HEK293 (cell line): ENCODE measurements around the gene TCF7L2.

Experiments used
- CTCF ChIA-PET: fragments of 350-600 bp; formaldehyde crosslinking; extraction: SDS; loops from one replicate; lab custom pipeline; 2021; ENCODE audit warnings: antibody characterized with exemption; lab: Yijun Ruan, JAX
- POLR2A ChIA-PET: fragments of 300-600 bp; formaldehyde crosslinking; extraction: SDS; loops from one replicate; lab custom pipeline; 2020; ENCODE audit warnings: antibody characterized with exemption, inconsistent platforms; lab: Yijun Ruan, JAX
- H3K27ac ChIP-seq: fragments of 200-500 bp; sonication (Bioruptor generic); 2 replicates; pipeline ENCODE4 v1.5.1; 2014; ENCODE audit warnings: low read depth, low read length, control low read depth, inconsistent platforms; ENCODE audit errors: extremely low read depth
- H3K36me3 ChIP-seq, 2 experiments: fragments of 200-500 bp in 1 of 2; sonication (Bioruptor generic) in 1 of 2; 1 replicate in 1 of 2; 2 replicates in 1 of 2; pipeline ENCODE4 v1.5.1; 2014 to 2017; ENCODE audit warnings: inconsistent platforms in 2 of 2, low read length in 2 of 2; ENCODE audit not compliant: control insufficient read depth in 2 of 2, insufficient read depth in 1 of 2
- H3K4me1 ChIP-seq: fragments of 200-500 bp; sonication (Bioruptor generic); 2 replicates; pipeline ENCODE4 v1.5.1; 2014; ENCODE audit warnings: mild to moderate bottlenecking, low read length, inconsistent platforms; ENCODE audit not compliant: control insufficient read depth, insufficient read depth
- H3K4me3 ChIP-seq: 2 replicates; pipeline ENCODE4 v1.5.1; 2011; ENCODE audit warnings: low read depth, mild to moderate bottlenecking, control low read depth, low read length, moderate library complexity
- H3K9me3 ChIP-seq: fragments of 200-500 bp; sonication (Bioruptor generic); 2 replicates; pipeline ENCODE4 v1.5.1; 2014; ENCODE audit warnings: low read depth, low read length, inconsistent platforms; ENCODE audit not compliant: control insufficient read depth, insufficient read depth
- EGR2 ChIP-seq: fragments of 450-650 bp; formaldehyde crosslinking; IDR thresholded peaks from 2 replicates; pipeline ENCODE4 v1.5.1; 2016; ENCODE audit warnings: low read depth, missing biosample characterization, missing genetic modification characterization
- GLI2 ChIP-seq: fragments of 450-650 bp; formaldehyde crosslinking; IDR thresholded peaks from 2 replicates; pipeline ENCODE4; 2017; ENCODE audit warnings: missing biosample characterization, missing genetic modification characterization, low read depth, borderline replicate concordance
- HIC1 ChIP-seq: fragments of 450-650 bp; formaldehyde crosslinking; IDR thresholded peaks from 2 replicates; pipeline ENCODE4 v1.5.1; 2016; ENCODE audit warnings: missing biosample characterization, missing genetic modification characterization
- IKZF3 ChIP-seq: fragments of 450-650 bp; IDR thresholded peaks from 2 replicates; pipeline ENCODE4 v1.5.0; 2018; ENCODE audit warnings: missing biosample characterization, mild to moderate bottlenecking, missing genetic modification characterization, moderate library complexity
- INSM2 ChIP-seq: fragments of 450-650 bp; formaldehyde crosslinking; IDR thresholded peaks from 2 replicates; pipeline ENCODE4 v1.5.1; 2016; ENCODE audit warnings: missing biosample characterization, missing genetic modification characterization
- PATZ1 ChIP-seq: fragments of 450-650 bp; formaldehyde crosslinking; IDR thresholded peaks from 2 replicates; pipeline ENCODE4 v1.5.1; 2016; ENCODE audit warnings: missing biosample characterization, missing genetic modification characterization
- TSHZ1 ChIP-seq: fragments of 450-650 bp; formaldehyde crosslinking; IDR thresholded peaks from 2 replicates; pipeline ENCODE4 v1.5.1; 2016; ENCODE audit warnings: missing biosample characterization, missing genetic modification characterization, borderline replicate concordance
- ZBTB26 ChIP-seq: fragments of 450-650 bp; formaldehyde crosslinking; optimal IDR thresholded peaks from 2 replicates; pipeline ENCODE3; 2016; ENCODE audit warnings: missing biosample characterization, mild to moderate bottlenecking, missing genetic modification characterization
- ZBTB48 ChIP-seq: fragments of 450-650 bp; formaldehyde crosslinking; IDR thresholded peaks from 2 replicates; pipeline ENCODE4 v1.5.1; 2016; ENCODE audit warnings: missing biosample characterization, missing genetic modification characterization
- ZFP69B ChIP-seq: fragments of 450-650 bp; formaldehyde crosslinking; IDR thresholded peaks from 2 replicates; pipeline ENCODE4 v1.5.1; 2016; ENCODE audit warnings: missing biosample characterization, missing genetic modification characterization
- ZNF16 ChIP-seq: fragments of 450-650 bp; formaldehyde crosslinking; IDR thresholded peaks from 2 replicates; pipeline ENCODE4 v1.5.1; 2016; ENCODE audit warnings: low read depth, missing biosample characterization, missing genetic modification characterization
- ZNF513 ChIP-seq: fragments of 450-650 bp; IDR thresholded peaks from 2 replicates; pipeline ENCODE4 v1.5.1; 2018; ENCODE audit warnings: missing biosample characterization, missing genetic modification characterization
- ZNF548 ChIP-seq: fragments of 450-650 bp; formaldehyde crosslinking; IDR thresholded peaks from 2 replicates; pipeline ENCODE4 v1.5.1; 2016; ENCODE audit warnings: missing biosample characterization, missing genetic modification characterization
- ZNF549 ChIP-seq: fragments of 450-650 bp; IDR thresholded peaks from 2 replicates; pipeline ENCODE4 v1.5.1; 2018; ENCODE audit warnings: missing biosample characterization, missing genetic modification characterization, mild to moderate bottlenecking, inconsistent platforms, moderate library complexity
- ZNF571 ChIP-seq: fragments of 450-650 bp; formaldehyde crosslinking; IDR thresholded peaks from 2 replicates; pipeline ENCODE4 v1.5.0; 2017; ENCODE audit warnings: missing biosample characterization, missing genetic modification characterization
- ZNF600 ChIP-seq: fragments of 450-650 bp; formaldehyde crosslinking; IDR thresholded peaks from 2 replicates; pipeline ENCODE4 v1.5.1; 2016; ENCODE audit warnings: missing biosample characterization, missing genetic modification characterization
- ZNF639 ChIP-seq: fragments of 450-650 bp; formaldehyde crosslinking; IDR thresholded peaks from 2 replicates; pipeline ENCODE4 v1.5.1; 2016; ENCODE audit warnings: missing biosample characterization, missing genetic modification characterization
- ZNF670 ChIP-seq: fragments of 450-650 bp; formaldehyde crosslinking; IDR thresholded peaks from 2 replicates; pipeline ENCODE4 v1.5.1; 2016; ENCODE audit warnings: missing biosample characterization, missing genetic modification characterization, low read depth
- ZNF76 ChIP-seq: fragments of 450-650 bp; formaldehyde crosslinking; IDR thresholded peaks from 2 replicates; pipeline ENCODE4; 2016; ENCODE audit warnings: low read depth, missing biosample characterization, missing genetic modification characterization, borderline replicate concordance
- ZNF843 ChIP-seq: fragments of 450-650 bp; formaldehyde crosslinking; IDR thresholded peaks from 2 replicates; pipeline ENCODE4 v1.5.1; 2016; ENCODE audit warnings: missing biosample characterization, missing genetic modification characterization

Gene TCF7L2

GRCh38 chr10:113038985-113039384 is 88.9 kb downstream of the TCF7L2 start:
- Histone ChIP-seq H3K4me1 (no peaks in the 10 kb centered on the region), H3K27ac (no peak overlapping the region), H3K9me3 (no peaks in the 10 kb centered on the region), H3K4me3 (no peak overlapping the region), H3K36me3 (peaks cover 6 to 7% of the 10 kb centered on the region in 2 experiments; a peak in 2 of 3 replicates)
- TF ChIP-seq ZNF548 (tag by site-specific recombination) (no peak), ZNF76 (tag by site-specific recombination) (no peak), ZNF571 (tag by site-specific recombination) (no peak), ZNF549 (tag by site-specific recombination) (no peak), ZNF843 (tag by site-specific recombination) (no peak), ZBTB48 (tag by site-specific recombination) (no peak), ZNF600 (no peak), HIC1 (tag by site-specific recombination) (no peak), TSHZ1 (tag by site-specific recombination) (no peak), INSM2 (no peak), PATZ1 (no peak), ZNF513 (no peak), EGR2 (no peak), ZFP69B (tag by site-specific recombination) (no peak), ZNF670 (tag by site-specific recombination) (no peak), ZNF639 (no peak), ZNF16 (no peak), ZBTB26 (no peak), IKZF3 (tag by site-specific recombination) (no peak), GLI2 (tag by site-specific recombination) (no peak)
- ChIA-PET POLR2A (interaction anchor here (0.6 kb wide), 1 partner anchor 90 kb away, joined by 3 read pairs; no protein-coding TSS in a partner anchor), CTCF (interaction anchor here (0.5 to 1.0 kb wide), 3 partner anchors 10 to 249 kb away, joined by 3 read pairs; no protein-coding TSS in a partner anchor)
